T-helper 17 cell (primary cell): ENCODE data around the gene LFNG. TPM values are rescaled to one million over a fixed set of nuclear protein-coding genes. Genes with fewer than 3 reads are reported as not detected.

Experiments used
- ATAC-seq: fragments of 150-1000 bp; cut with Tn5 transposase; 2 replicates; pipeline ENCODE4 v1.10.0; 2021; ENCODE audit warnings: mild to moderate bottlenecking, moderate library complexity
- DNase-seq, 3 donors: peaks; one replicate each; pipeline versions ENCODE4 v3.0.0 to v3.0.0-alpha.2; 2020 to 2021
- H3K9me3 ChIP-seq: one replicate; pipeline ENCODE4 v1.7.0; 2013; ENCODE audit warnings: low read length, mild to moderate bottlenecking; ENCODE audit not compliant: control insufficient read depth, poor library complexity, severe bottlenecking
- H3K27ac Mint-ChIP-seq: one replicate; pipeline ENCODE4 v1.8.0; 2022; ENCODE audit warnings: mild to moderate bottlenecking, moderate library complexity, mixed read lengths
- H3K27me3 Mint-ChIP-seq: one replicate; pipeline ENCODE4 v1.8.0; 2022; ENCODE audit warnings: mixed read lengths
- H3K36me3 Mint-ChIP-seq: one replicate; pipeline ENCODE4 v1.8.0; 2022; ENCODE audit warnings: low read depth, mixed read lengths
- H3K4me1 Mint-ChIP-seq: one replicate; pipeline ENCODE4 v1.8.0; 2022; ENCODE audit warnings: mild to moderate bottlenecking, mixed read lengths
- H3K4me3 Mint-ChIP-seq: one replicate; pipeline ENCODE4 v1.8.0; 2022; ENCODE audit warnings: mild to moderate bottlenecking, moderate library complexity, mixed read lengths
- total RNA-seq, 4 donors: library from RNA in 2 of 4; stranded (reverse) in 2 of 4; gene quantifications; one replicate each; pipeline ENCODE4 v1.2.3 and lab custom pipeline; 2022 to 2026

LFNG gene
- total RNA-seq, 2 donors from 2014 or later, result 110 to 116 TPM

GRCh38 chr7:2537981-2538851 is 18.6 kb downstream of the LFNG start:
- Mint-ChIP-seq H3K27ac (no peak overlapping the region), H3K36me3 (no peaks in the 10 kb centered on the region), H3K27me3 (no peaks in the 10 kb centered on the region), H3K4me1 (no peaks in the 10 kb centered on the region), H3K4me3 (no peak overlapping the region)
- H3K9me3 ChIP-seq, result no peaks in the 10 kb centered on the region
- ATAC-seq, result no peak
- DNase-seq, result peak in 1 of 3 donors; percentile 10

- no peak overlapping the region for H3K4me3 Mint-ChIP-seq
- H3K4me1 Mint-ChIP-seq, result no peaks in the 10 kb centered on the region
- no peaks in the 10 kb centered on the region for H3K9me3 ChIP-seq
- no peak for ATAC-seq
- no peaks in the 10 kb centered on the region for H3K36me3 Mint-ChIP-seq
- H3K27ac Mint-ChIP-seq, result no peak overlapping the region
- no peak for DNase-seq
- H3K27me3 Mint-ChIP-seq, result no peaks in the 10 kb centered on the region
These were observed 19.7 kb downstream of the LFNG start for GRCh38 chr7:2539031-2539911.

GRCh38 chr7:2540133-2540532 is 20.6 kb downstream of the LFNG start:
- Mint-ChIP-seq H3K27ac (peak overlapping the region; percentile 47), H3K4me1 (no peaks in the 10 kb centered on the region), H3K36me3 (no peaks in the 10 kb centered on the region), H3K27me3 (no peaks in the 10 kb centered on the region), H3K4me3 (no peak overlapping the region)
- DNase-seq, result no peak
- H3K9me3 ChIP-seq, result no peaks in the 10 kb centered on the region
- no peak for ATAC-seq

- H3K36me3 Mint-ChIP-seq, result no peaks in the 10 kb centered on the region
- H3K9me3 ChIP-seq, result no peaks in the 10 kb centered on the region
- ATAC-seq (no peak), DNase-seq (no peak)
- no peaks in the 10 kb centered on the region for H3K4me1 Mint-ChIP-seq
- no peak overlapping the region for H3K4me3 Mint-ChIP-seq
- H3K27me3 Mint-ChIP-seq, result no peaks in the 10 kb centered on the region
- H3K27ac Mint-ChIP-seq, result peak overlapping the region; percentile 47
These were observed 21.1 kb downstream of the LFNG start for GRCh38 chr7:2540641-2541051.

- H3K4me3 Mint-ChIP-seq, result no peak overlapping the region
- no peak for DNase-seq
- no peaks in the 10 kb centered on the region for H3K9me3 ChIP-seq
- ATAC-seq, result no peak
- H3K27me3 Mint-ChIP-seq, result no peaks in the 10 kb centered on the region
- H3K4me1 Mint-ChIP-seq, result no peaks in the 10 kb centered on the region
- no peaks in the 10 kb centered on the region for H3K36me3 Mint-ChIP-seq
- no peak overlapping the region for H3K27ac Mint-ChIP-seq
These were observed 21.9 kb downstream of the LFNG start for GRCh38 chr7:2541291-2542010.

GRCh38 chr7:2542011-2542915 is 22.7 kb downstream of the LFNG start:
- H3K9me3 ChIP-seq, result no peaks in the 10 kb centered on the region
- Mint-ChIP-seq H3K4me1 (peaks cover 2% of the 10 kb centered on the region), H3K27me3 (no peaks in the 10 kb centered on the region), H3K27ac (peak overlapping the region; percentile 34), H3K4me3 (no peak overlapping the region), H3K36me3 (no peaks in the 10 kb centered on the region)
- DNase-seq, result no peak
- peak; percentile 8 for ATAC-seq

GRCh38 chr7:2542916-2543871 is 23.6 kb downstream of the LFNG start:
- Mint-ChIP-seq H3K27me3 (no peaks in the 10 kb centered on the region), H3K36me3 (no peaks in the 10 kb centered on the region), H3K4me3 (peak overlapping the region; percentile 43), H3K27ac (peak overlapping the region; percentile 34), H3K4me1 (peaks cover 2% of the 10 kb centered on the region)
- DNase-seq (no peak), ATAC-seq (no peak)
- no peaks in the 10 kb centered on the region for H3K9me3 ChIP-seq

- DNase-seq (no peak), ATAC-seq (no peak)
- no peaks in the 10 kb centered on the region for H3K9me3 ChIP-seq
- no peak overlapping the region for H3K27ac Mint-ChIP-seq
- H3K4me1 Mint-ChIP-seq, result peaks cover 7% of the 10 kb centered on the region
- H3K36me3 Mint-ChIP-seq, result no peaks in the 10 kb centered on the region
- no peak overlapping the region for H3K4me3 Mint-ChIP-seq
- no peaks in the 10 kb centered on the region for H3K27me3 Mint-ChIP-seq
These were observed 25.1 kb downstream of the LFNG start for GRCh38 chr7:2544541-2545188.

GRCh38 chr7:2545746-2546425 is 26.3 kb downstream of the LFNG start:
- H3K27ac Mint-ChIP-seq, result no peak overlapping the region
- peaks cover 11% of the 10 kb centered on the region for H3K4me1 Mint-ChIP-seq
- H3K9me3 ChIP-seq, result no peaks in the 10 kb centered on the region
- no peaks in the 10 kb centered on the region for H3K27me3 Mint-ChIP-seq
- H3K4me3 Mint-ChIP-seq, result no peak overlapping the region
- ATAC-seq (no peak), DNase-seq (no peak)
- no peaks in the 10 kb centered on the region for H3K36me3 Mint-ChIP-seq

GRCh38 chr7:2546776-2547586 is 27.4 kb downstream of the LFNG start:
- DNase-seq, result no peak
- no peaks in the 10 kb centered on the region for H3K9me3 ChIP-seq
- Mint-ChIP-seq H3K4me3 (no peak overlapping the region), H3K36me3 (no peaks in the 10 kb centered on the region), H3K27ac (peak overlapping the region; percentile 37), H3K4me1 (peaks cover 11% of the 10 kb centered on the region), H3K27me3 (no peaks in the 10 kb centered on the region)
- peak; percentile 10 for ATAC-seq
